ENCODE results near the gene ABLIM1. TPM values are rescaled to one million over a fixed set of nuclear protein-coding genes. Genes with fewer than 3 reads are reported as not detected.

ABLIM1 gene
- polyA plus RNA-seq, 3 donors: 0.33 to 0.91 (median 0.57) TPM

GRCh38 chr10:114398587-114399331 lies 259.3 kb downstream of the ABLIM1 start:
- DNase-seq: no peak
- Mint-ChIP-seq H3K36me3 (no peaks in the 10 kb centered on the region), H3K9me3 (no peaks in the 10 kb centered on the region), H3K4me1 (peaks cover 6% of the 10 kb centered on the region), H3K27ac (peak overlapping the region in 1 of 7 donors; percentile 16), H3K27me3 (ENCODE audit: low read depth in 3 of 3) (peaks cover 28 to 45% (median 34%) of the 10 kb centered on the region in 3 donors), H3K4me3 (no peak overlapping the region)
- Histone ChIP-seq H3K4me1 (ENCODE audit: control insufficient read depth in 1 of 2, insufficient read depth in 2 of 2, low read length in 2 of 2) (no peaks in the 10 kb centered on the region), H3K9me3 (replicated peaks in 1 of 2; ENCODE audit: control insufficient read depth in 1 of 2, insufficient read depth in 1 of 2, low read length in 2 of 2) (no peaks in the 10 kb centered on the region), H3K4me2 (replicated peaks; ENCODE audit: extremely low read depth, low read length, poor library complexity, severe bottlenecking) (no peak overlapping the region), H3K9ac (ENCODE audit: insufficient read depth, low read length, poor library complexity, severe bottlenecking) (no peak overlapping the region), H3K4me3 (replicated peaks in 1 of 3; ENCODE audit: low read depth in 2 of 3, low read length in 3 of 3) (no peak overlapping the region), H3K36me3 (replicated peaks in 1 of 2; ENCODE audit: control insufficient read depth in 1 of 2, insufficient read depth in 2 of 2, low read length in 2 of 2) (no peaks in the 10 kb centered on the region), H4K20me1 (ENCODE audit: insufficient read depth, low read length) (no peaks in the 10 kb centered on the region), H2AFZ (ENCODE audit: insufficient read depth, low read depth, low read length, poor library complexity, severe bottlenecking) (no peak overlapping the region), H3K79me2 (ENCODE audit: insufficient read depth, low read length) (no peaks in the 10 kb centered on the region), H3K27ac (ENCODE audit: low read depth in 1 of 2, low read length in 2 of 2) (no peak overlapping the region), H3K27me3 (ENCODE audit: control insufficient read depth in 2 of 2, insufficient read depth in 2 of 2, low read length in 2 of 2) (peaks cover 28 to 32% of the 10 kb centered on the region in 2 donors)
- intact Hi-C loops (cut with micrococcal nuclease): no loop called here
- TF ChIP-seq CTCF (IDR thresholded peaks at IDR 0.05): no peak
- WGBS (ENCODE audit: insufficient coverage): 89% methylated on average over 5 of the region's 10 CpGs

- peaks cover 17 to 21% of the 10 kb centered on the region in 2 donors for H3K27me3 ChIP-seq (ENCODE audit: control insufficient read depth in 2 of 2, insufficient read depth in 2 of 2, low read length in 2 of 2)
- no peak overlapping the region for H3K27ac ChIP-seq (ENCODE audit: low read depth in 1 of 2, low read length in 2 of 2)
- intact Hi-C loops (cut with micrococcal nuclease): no loop called here
- Mint-ChIP-seq H3K4me1 (no peaks in the 10 kb centered on the region), H3K4me3 (no peak overlapping the region), H3K27ac (no peak overlapping the region), H3K36me3 (no peaks in the 10 kb centered on the region), H3K9me3 (no peaks in the 10 kb centered on the region), H3K27me3 (ENCODE audit: low read depth in 3 of 3) (peaks cover 19 to 35% (median 23%) of the 10 kb centered on the region in 3 donors)
- no peak for DNase-seq
- no peak overlapping the region for H3K9ac ChIP-seq (ENCODE audit: insufficient read depth, low read length, poor library complexity, severe bottlenecking)
- no peak for TF ChIP-seq CTCF (IDR thresholded peaks at IDR 0.05)
- no peak overlapping the region for H2AFZ ChIP-seq (ENCODE audit: insufficient read depth, low read depth, low read length, poor library complexity, severe bottlenecking)
- no peaks in the 10 kb centered on the region for H4K20me1 ChIP-seq (ENCODE audit: insufficient read depth, low read length)
- H3K36me3 ChIP-seq (replicated peaks in 1 of 2; ENCODE audit: control insufficient read depth in 1 of 2, insufficient read depth in 2 of 2, low read length in 2 of 2): no peaks in the 10 kb centered on the region
- no peaks in the 10 kb centered on the region for H3K9me3 ChIP-seq (replicated peaks in 1 of 2; ENCODE audit: control insufficient read depth in 1 of 2, insufficient read depth in 1 of 2, low read length in 2 of 2)
- no peaks in the 10 kb centered on the region for H3K4me1 ChIP-seq (ENCODE audit: control insufficient read depth in 1 of 2, insufficient read depth in 2 of 2, low read length in 2 of 2)
- 70% methylated on average over 2 of the region's 6 CpGs for WGBS (ENCODE audit: insufficient coverage)
- H3K4me2 ChIP-seq (replicated peaks; ENCODE audit: extremely low read depth, low read length, poor library complexity, severe bottlenecking): no peak overlapping the region
- no peaks in the 10 kb centered on the region for H3K79me2 ChIP-seq (ENCODE audit: insufficient read depth, low read length)
- H3K4me3 ChIP-seq (replicated peaks in 1 of 3; ENCODE audit: low read depth in 2 of 3, low read length in 3 of 3): no peak overlapping the region
Measured at GRCh38 chr10:114397651-114398145, 260.4 kb downstream of the ABLIM1 start.

Measured in CD14-positive monocyte (primary cell).